WTC11 (cell line): ENCODE data around the gene ANKRD62. TPM values are rescaled to one million over a fixed set of nuclear protein-coding genes. Genes with fewer than 3 reads are reported as not detected.

Experiments
- ATAC-seq: fragments of 200-7000 bp; cut with Tn5 transposase; 2 replicates; pipeline ENCODE4 v1.10.0; 2021; ENCODE audit warnings: mild to moderate bottlenecking, moderate library complexity
- CTCF ChIA-PET: fragments of 300-600 bp; sonication (Branson Sonifier 250); formaldehyde crosslinking; loops from one replicate; lab custom pipeline; 2021; ENCODE audit warnings: antibody characterized with exemption; lab: Charles Lee
- POLR2A ChIA-PET: fragments of 350-600 bp; sonication (Branson Sonifier 250); formaldehyde crosslinking; loops from one replicate; lab custom pipeline; 2021; ENCODE audit warnings: antibody characterized with exemption; lab: Charles Lee
- DNase-seq: peaks from one replicate; pipeline ENCODE4 v3.0.0; 2021; ENCODE audit warnings: low spot score
- H3K27ac Mint-ChIP-seq: 2 replicates; pipeline ENCODE4 v1.8.0; 2021; ENCODE audit warnings: mixed read lengths
- H3K27me3 Mint-ChIP-seq: 2 replicates; pipeline ENCODE4 v1.8.0; 2021; ENCODE audit warnings: low read depth, mild to moderate bottlenecking, moderate library complexity, mixed read lengths
- H3K36me3 Mint-ChIP-seq: 2 replicates; pipeline ENCODE4 v1.8.0; 2021; ENCODE audit warnings: mixed read lengths
- H3K4me1 Mint-ChIP-seq: 2 replicates; pipeline ENCODE4 v1.8.0; 2022; ENCODE audit warnings: mixed read lengths
- H3K4me3 Mint-ChIP-seq: 2 replicates; pipeline ENCODE4 v1.8.0; 2021; ENCODE audit warnings: mild to moderate bottlenecking, moderate library complexity, mixed read lengths
- H3K9me3 Mint-ChIP-seq: 2 replicates; pipeline ENCODE4 v1.8.0; 2021; ENCODE audit warnings: mixed read lengths
- ELF4 ChIP-seq: sonication (generic); formaldehyde crosslinking; IDR thresholded peaks from 2 replicates; pipeline ENCODE4 v1.8.1; 2022; ENCODE audit warnings: low read depth, mild to moderate bottlenecking, moderate library complexity, missing genetic modification reagents
- EMX1 ChIP-seq: fragments of 250-450 bp; sonication (Bioruptor Pico); IDR thresholded peaks from 2 replicates; pipeline ENCODE4 v1.8.0; 2021; ENCODE audit warnings: mild to moderate bottlenecking
- IRF2 ChIP-seq: sonication (generic); formaldehyde crosslinking; IDR thresholded peaks from 2 replicates; pipeline ENCODE4 v1.8.0; 2022; ENCODE audit warnings: low read depth, missing genetic modification reagents, borderline replicate concordance
- KAT7 ChIP-seq: sonication (generic); formaldehyde crosslinking; IDR thresholded peaks from 2 replicates; pipeline ENCODE4 v1.8.1; 2023; ENCODE audit warnings: missing genetic modification reagents, mild to moderate bottlenecking, borderline replicate concordance
- NFYB ChIP-seq: sonication (generic); formaldehyde crosslinking; conservative IDR thresholded peaks from 2 replicates; pipeline ENCODE4 v1.8.0; 2022; ENCODE audit warnings: low read depth, missing genetic modification reagents
- SMAD3 ChIP-seq: sonication (generic); formaldehyde crosslinking; IDR thresholded peaks from 2 replicates; pipeline ENCODE4 v1.8.0; 2022; ENCODE audit warnings: missing genetic modification reagents, mild to moderate bottlenecking, borderline replicate concordance
- SOX15 ChIP-seq: fragments of 250-450 bp; sonication (Bioruptor Pico); IDR thresholded peaks from 2 replicates; pipeline ENCODE4 v1.9.0; 2021; ENCODE audit warnings: mild to moderate bottlenecking
- SP1 ChIP-seq: sonication (generic); formaldehyde crosslinking; conservative IDR thresholded peaks from 2 replicates; pipeline ENCODE4 v1.8.1; 2022; ENCODE audit warnings: missing genetic modification reagents
- TP53 ChIP-seq: sonication (generic); formaldehyde crosslinking; IDR thresholded peaks from 2 replicates; pipeline ENCODE4 v1.8.1; 2023; ENCODE audit warnings: mild to moderate bottlenecking, missing genetic modification reagents
- ZBTB21 ChIP-seq: sonication (generic); formaldehyde crosslinking; IDR thresholded peaks from 2 replicates; pipeline ENCODE4 v1.8.1; 2023; ENCODE audit warnings: mild to moderate bottlenecking, missing genetic modification reagents, borderline replicate concordance
- ZNF121 ChIP-seq: sonication (generic); formaldehyde crosslinking; IDR thresholded peaks from 2 replicates; pipeline ENCODE4 v1.8.0; 2023; ENCODE audit warnings: missing genetic modification reagents
- ZNF138 ChIP-seq: sonication (generic); formaldehyde crosslinking; conservative IDR thresholded peaks from 2 replicates; pipeline ENCODE4 v1.8.1; 2022; ENCODE audit warnings: mild to moderate bottlenecking, moderate library complexity, missing genetic modification reagents
- ZNF219 ChIP-seq: sonication (generic); formaldehyde crosslinking; IDR thresholded peaks from 2 replicates; pipeline ENCODE4 v1.8.0; 2023; ENCODE audit warnings: missing genetic modification reagents, mild to moderate bottlenecking, borderline replicate concordance
- total RNA-seq: library from RNA; stranded (reverse); gene quantifications from 3 replicates; pipeline ENCODE4 v1.2.3, GENCODE V29; 2021
- TF ChIP-seq, protein P1 (sequence below): fragments of 250-450 bp; sonication (Bioruptor Pico); IDR thresholded peaks from 2 replicates; pipeline ENCODE4 v1.9.0; 2021; ENCODE audit warnings: mild to moderate bottlenecking, borderline replicate concordance
- TF ChIP-seq, protein P2 (sequence below): sonication (generic); formaldehyde crosslinking; IDR thresholded peaks from 2 replicates; pipeline ENCODE4 v1.8.0; 2022; ENCODE audit warnings: mild to moderate bottlenecking, missing genetic modification reagents
- TF ChIP-seq, protein P3 (sequence below): fragments of 250-450 bp; sonication (Bioruptor Pico); IDR thresholded peaks from 2 replicates; pipeline ENCODE4 v1.9.0; 2021; ENCODE audit warnings: moderate library complexity, mild to moderate bottlenecking, inconsistent platforms, borderline replicate concordance
- TF ChIP-seq, protein P4 (sequence below): sonication (generic); formaldehyde crosslinking; IDR thresholded peaks from 2 replicates; pipeline ENCODE4 v1.8.0; 2022; ENCODE audit warnings: mild to moderate bottlenecking, missing genetic modification reagents
- TF ChIP-seq, protein P5 (sequence below): sonication (generic); formaldehyde crosslinking; IDR thresholded peaks from 2 replicates; pipeline ENCODE4 v1.8.0; 2023; ENCODE audit warnings: missing genetic modification reagents
- TF ChIP-seq, protein P6 (sequence below): sonication (generic); formaldehyde crosslinking; IDR thresholded peaks from 2 replicates; pipeline ENCODE4 v1.8.1; 2022; ENCODE audit warnings: mild to moderate bottlenecking, missing genetic modification reagents, moderate library complexity, borderline replicate concordance
- TF ChIP-seq, protein P7 (sequence below): sonication (generic); formaldehyde crosslinking; IDR thresholded peaks from 2 replicates; pipeline ENCODE4 v1.8.1; 2023; ENCODE audit warnings: mild to moderate bottlenecking, moderate library complexity, missing genetic modification reagents

The ANKRD62 gene
- total RNA-seq, 1 experiment from 2014 or later = not detected

DNA sequence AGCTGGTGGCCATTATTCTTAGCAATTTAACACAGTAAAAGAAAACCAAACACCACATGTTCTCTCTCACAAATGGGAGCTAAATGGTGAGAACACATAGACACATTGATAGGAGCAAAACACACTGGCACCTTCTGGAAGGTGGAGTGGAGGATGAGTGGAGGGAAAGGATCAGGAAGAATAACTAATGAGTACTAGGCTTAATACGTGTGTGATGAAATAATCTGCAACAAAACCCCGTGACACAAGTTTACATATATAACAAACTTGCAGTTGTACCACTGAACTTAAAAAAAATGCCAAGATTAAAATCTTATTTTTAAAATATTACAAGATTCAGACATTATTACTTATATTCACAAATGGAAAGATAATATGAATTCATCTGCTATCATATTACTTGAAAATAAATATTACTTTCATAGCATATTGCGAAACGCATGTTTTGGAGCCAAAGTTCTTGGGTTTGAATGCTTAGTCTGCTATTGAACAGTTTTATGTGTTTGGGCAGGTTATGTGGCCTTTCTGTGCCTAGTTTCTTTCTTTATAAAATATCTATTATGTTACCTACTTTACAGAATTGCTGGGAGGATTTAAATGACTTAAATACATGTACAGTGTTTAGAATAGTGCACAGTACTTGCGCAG is 20.5 kb downstream of the ANKRD62 start:
- Mint-ChIP-seq H3K27ac (no peak overlapping the region), H3K4me1 (no peaks in the 10 kb centered on the region), H3K4me3 (no peak overlapping the region), H3K9me3 (peaks cover 6% of the 10 kb centered on the region), H3K36me3 (no peaks in the 10 kb centered on the region), H3K27me3 (no peaks in the 10 kb centered on the region; the same call in 1 of the 2 replicates)
- ATAC-seq (no peak), DNase-seq (no peak)
- ChIA-PET CTCF (no interaction called here), POLR2A (no interaction called here)
- TF ChIP-seq ZNF219 (CRISPR knock-in tag) (no peak), ZNF121 (CRISPR knock-in tag) (no peak), ZNF138 (no peak), ZBTB21 (CRISPR knock-in tag) (no peak), IRF2 (no peak), SMAD3 (CRISPR knock-in tag) (no peak), SP1 (CRISPR knock-in tag) (no peak), TP53 (CRISPR knock-in tag) (no peak), EMX1 (CRISPR knock-in tag) (no peak), SOX15 (no peak), NFYB (CRISPR knock-in tag) (no peak)
- TF ChIP-seq, protein P1, sequence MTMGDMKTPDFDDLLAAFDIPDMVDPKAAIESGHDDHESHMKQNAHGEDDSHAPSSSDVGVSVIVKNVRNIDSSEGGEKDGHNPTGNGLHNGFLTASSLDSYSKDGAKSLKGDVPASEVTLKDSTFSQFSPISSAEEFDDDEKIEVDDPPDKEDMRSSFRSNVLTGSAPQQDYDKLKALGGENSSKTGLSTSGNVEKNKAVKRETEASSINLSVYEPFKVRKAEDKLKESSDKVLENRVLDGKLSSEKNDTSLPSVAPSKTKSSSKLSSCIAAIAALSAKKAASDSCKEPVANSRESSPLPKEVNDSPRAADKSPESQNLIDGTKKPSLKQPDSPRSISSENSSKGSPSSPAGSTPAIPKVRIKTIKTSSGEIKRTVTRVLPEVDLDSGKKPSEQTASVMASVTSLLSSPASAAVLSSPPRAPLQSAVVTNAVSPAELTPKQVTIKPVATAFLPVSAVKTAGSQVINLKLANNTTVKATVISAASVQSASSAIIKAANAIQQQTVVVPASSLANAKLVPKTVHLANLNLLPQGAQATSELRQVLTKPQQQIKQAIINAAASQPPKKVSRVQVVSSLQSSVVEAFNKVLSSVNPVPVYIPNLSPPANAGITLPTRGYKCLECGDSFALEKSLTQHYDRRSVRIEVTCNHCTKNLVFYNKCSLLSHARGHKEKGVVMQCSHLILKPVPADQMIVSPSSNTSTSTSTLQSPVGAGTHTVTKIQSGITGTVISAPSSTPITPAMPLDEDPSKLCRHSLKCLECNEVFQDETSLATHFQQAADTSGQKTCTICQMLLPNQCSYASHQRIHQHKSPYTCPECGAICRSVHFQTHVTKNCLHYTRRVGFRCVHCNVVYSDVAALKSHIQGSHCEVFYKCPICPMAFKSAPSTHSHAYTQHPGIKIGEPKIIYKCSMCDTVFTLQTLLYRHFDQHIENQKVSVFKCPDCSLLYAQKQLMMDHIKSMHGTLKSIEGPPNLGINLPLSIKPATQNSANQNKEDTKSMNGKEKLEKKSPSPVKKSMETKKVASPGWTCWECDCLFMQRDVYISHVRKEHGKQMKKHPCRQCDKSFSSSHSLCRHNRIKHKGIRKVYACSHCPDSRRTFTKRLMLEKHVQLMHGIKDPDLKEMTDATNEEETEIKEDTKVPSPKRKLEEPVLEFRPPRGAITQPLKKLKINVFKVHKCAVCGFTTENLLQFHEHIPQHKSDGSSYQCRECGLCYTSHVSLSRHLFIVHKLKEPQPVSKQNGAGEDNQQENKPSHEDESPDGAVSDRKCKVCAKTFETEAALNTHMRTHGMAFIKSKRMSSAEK (CRISPR knock-in tag) = no peak
- TF ChIP-seq, protein P2, sequence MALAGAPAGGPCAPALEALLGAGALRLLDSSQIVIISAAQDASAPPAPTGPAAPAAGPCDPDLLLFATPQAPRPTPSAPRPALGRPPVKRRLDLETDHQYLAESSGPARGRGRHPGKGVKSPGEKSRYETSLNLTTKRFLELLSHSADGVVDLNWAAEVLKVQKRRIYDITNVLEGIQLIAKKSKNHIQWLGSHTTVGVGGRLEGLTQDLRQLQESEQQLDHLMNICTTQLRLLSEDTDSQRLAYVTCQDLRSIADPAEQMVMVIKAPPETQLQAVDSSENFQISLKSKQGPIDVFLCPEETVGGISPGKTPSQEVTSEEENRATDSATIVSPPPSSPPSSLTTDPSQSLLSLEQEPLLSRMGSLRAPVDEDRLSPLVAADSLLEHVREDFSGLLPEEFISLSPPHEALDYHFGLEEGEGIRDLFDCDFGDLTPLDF = no peak
- TF ChIP-seq, protein P3, sequence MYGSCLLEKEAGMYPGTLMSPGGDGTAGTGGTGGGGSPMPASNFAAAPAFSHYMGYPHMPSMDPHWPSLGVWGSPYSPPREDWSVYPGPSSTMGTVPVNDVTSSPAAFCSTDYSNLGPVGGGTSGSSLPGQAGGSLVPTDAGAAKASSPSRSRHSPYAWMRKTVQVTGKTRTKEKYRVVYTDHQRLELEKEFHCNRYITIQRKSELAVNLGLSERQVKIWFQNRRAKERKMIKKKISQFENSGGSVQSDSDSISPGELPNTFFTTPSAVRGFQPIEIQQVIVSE (CRISPR knock-in tag) = no peak
- TF ChIP-seq, protein P4, sequence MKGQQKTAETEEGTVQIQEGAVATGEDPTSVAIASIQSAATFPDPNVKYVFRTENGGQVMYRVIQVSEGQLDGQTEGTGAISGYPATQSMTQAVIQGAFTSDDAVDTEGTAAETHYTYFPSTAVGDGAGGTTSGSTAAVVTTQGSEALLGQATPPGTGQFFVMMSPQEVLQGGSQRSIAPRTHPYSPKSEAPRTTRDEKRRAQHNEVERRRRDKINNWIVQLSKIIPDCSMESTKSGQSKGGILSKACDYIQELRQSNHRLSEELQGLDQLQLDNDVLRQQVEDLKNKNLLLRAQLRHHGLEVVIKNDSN (CRISPR knock-in tag) = no peak
- TF ChIP-seq, protein P5, sequence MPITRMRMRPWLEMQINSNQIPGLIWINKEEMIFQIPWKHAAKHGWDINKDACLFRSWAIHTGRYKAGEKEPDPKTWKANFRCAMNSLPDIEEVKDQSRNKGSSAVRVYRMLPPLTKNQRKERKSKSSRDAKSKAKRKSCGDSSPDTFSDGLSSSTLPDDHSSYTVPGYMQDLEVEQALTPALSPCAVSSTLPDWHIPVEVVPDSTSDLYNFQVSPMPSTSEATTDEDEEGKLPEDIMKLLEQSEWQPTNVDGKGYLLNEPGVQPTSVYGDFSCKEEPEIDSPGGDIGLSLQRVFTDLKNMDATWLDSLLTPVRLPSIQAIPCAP = no peak

DNA sequence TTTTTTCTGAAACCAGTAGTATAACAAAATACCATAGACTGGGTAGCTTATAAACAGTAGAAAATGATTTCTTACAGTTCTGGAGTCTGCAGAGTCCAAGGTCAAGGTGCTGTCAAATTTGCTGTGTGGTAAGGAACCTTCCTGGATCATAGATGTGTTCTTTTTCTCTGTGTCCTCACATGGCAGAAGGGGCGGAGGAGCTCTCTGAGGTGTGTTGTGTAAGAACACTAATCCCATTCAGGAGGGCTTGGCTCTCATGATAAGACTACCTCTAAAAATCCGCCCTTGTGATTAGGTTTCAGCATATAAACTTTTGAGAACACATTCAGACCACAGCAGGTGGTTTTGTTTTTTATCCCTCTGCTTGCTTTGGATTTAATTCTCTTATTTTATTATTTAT is 25.7 kb downstream of the ANKRD62 start:
- H3K27me3 Mint-ChIP-seq = no peaks in the 10 kb centered on the region
- DNase-seq = no peak
- no peak for ATAC-seq
- CTCF ChIA-PET = interaction anchor here (1.5 kb wide), 1 partner anchor 117 kb away, joined by 3 read pairs; no protein-coding TSS in a partner anchor
- no peaks in the 10 kb centered on the region for H3K36me3 Mint-ChIP-seq
- no peak overlapping the region for H3K27ac Mint-ChIP-seq
- peaks cover 7% of the 10 kb centered on the region for H3K4me1 Mint-ChIP-seq
- H3K4me3 Mint-ChIP-seq = no peak overlapping the region
- no peaks in the 10 kb centered on the region for H3K9me3 Mint-ChIP-seq
- no peak for TF ChIP-seq ZNF219 (CRISPR knock-in tag)
- TF ChIP-seq KAT7 = no peak
- no peak for TF ChIP-seq ELF4 (CRISPR knock-in tag)
- no peak for TF ChIP-seq ZBTB21 (CRISPR knock-in tag)
- TF ChIP-seq, protein P6, sequence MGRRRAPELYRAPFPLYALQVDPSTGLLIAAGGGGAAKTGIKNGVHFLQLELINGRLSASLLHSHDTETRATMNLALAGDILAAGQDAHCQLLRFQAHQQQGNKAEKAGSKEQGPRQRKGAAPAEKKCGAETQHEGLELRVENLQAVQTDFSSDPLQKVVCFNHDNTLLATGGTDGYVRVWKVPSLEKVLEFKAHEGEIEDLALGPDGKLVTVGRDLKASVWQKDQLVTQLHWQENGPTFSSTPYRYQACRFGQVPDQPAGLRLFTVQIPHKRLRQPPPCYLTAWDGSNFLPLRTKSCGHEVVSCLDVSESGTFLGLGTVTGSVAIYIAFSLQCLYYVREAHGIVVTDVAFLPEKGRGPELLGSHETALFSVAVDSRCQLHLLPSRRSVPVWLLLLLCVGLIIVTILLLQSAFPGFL (CRISPR knock-in tag) = no peak
- TF ChIP-seq, protein P7, sequence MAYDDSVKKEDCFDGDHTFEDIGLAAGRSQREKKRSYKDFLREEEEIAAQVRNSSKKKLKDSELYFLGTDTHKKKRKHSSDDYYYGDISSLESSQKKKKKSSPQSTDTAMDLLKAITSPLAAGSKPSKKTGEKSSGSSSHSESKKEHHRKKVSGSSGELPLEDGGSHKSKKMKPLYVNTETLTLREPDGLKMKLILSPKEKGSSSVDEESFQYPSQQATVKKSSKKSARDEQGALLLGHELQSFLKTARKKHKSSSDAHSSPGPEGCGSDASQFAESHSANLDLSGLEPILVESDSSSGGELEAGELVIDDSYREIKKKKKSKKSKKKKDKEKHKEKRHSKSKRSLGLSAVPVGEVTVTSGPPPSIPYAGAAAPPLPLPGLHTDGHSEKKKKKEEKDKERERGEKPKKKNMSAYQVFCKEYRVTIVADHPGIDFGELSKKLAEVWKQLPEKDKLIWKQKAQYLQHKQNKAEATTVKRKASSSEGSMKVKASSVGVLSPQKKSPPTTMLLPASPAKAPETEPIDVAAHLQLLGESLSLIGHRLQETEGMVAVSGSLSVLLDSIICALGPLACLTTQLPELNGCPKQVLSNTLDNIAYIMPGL = no peak
- POLR2A ChIA-PET = no interaction called here
